HEK293 (cell line): ENCODE measurements around the gene ANTXR1.

Experiments
- ZNF133 ChIP-seq: fragments of 450-650 bp; formaldehyde crosslinking; IDR thresholded peaks from 2 replicates; pipeline ENCODE4 v1.5.1; 2016; ENCODE audit warnings: missing biosample characterization, missing genetic modification characterization
- ZNF670 ChIP-seq: fragments of 450-650 bp; formaldehyde crosslinking; IDR thresholded peaks from 2 replicates; pipeline ENCODE4 v1.5.1; 2016; ENCODE audit warnings: missing biosample characterization, missing genetic modification characterization, low read depth
- TF ChIP-seq, protein P1 (sequence below): fragments of 450-650 bp; formaldehyde crosslinking; IDR thresholded peaks from 2 replicates; pipeline ENCODE4 v1.5.1; 2016; ENCODE audit warnings: missing biosample characterization, missing genetic modification characterization

DNA sequence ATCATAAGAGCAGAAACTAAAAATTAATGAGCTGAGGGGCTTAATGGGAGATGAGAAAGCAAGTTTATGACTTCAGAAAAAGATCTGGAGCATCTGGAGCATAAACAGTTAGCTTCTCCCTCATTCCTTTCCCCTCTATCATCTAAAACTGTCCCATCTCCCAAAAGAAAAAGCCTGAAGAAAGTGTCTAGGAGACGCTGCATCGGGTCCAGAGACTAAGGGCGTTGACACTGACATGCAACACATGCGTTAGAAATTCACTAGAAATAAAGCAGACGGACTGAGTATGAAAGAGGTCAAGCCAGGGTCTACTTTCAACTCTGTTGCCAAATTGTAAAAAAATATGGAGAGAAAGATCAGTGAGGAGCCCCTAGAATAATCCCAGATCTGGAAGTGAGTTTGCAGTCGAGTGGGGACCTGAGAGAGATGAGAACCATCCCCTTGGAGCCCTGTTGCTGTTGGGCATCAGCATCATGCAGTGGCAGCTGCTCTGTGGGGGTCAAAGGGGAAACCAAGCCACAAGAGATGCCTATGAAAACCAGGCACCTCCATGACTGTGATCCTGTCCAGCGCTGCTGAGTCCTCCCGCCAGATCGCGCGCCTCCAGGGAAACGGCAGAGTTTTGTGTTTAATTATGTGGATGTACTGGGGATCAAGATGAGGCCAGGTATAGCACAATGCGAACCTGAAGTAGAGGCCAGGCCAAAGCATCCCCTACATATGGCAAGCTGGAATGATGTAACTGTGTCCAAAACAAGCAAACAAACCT, 13.9 kb downstream of the ANTXR1 start:
- TF ChIP-seq ZNF133 (tag by site-specific recombination) (no peak), ZNF670 (tag by site-specific recombination) (no peak)
- TF ChIP-seq, protein P1, sequence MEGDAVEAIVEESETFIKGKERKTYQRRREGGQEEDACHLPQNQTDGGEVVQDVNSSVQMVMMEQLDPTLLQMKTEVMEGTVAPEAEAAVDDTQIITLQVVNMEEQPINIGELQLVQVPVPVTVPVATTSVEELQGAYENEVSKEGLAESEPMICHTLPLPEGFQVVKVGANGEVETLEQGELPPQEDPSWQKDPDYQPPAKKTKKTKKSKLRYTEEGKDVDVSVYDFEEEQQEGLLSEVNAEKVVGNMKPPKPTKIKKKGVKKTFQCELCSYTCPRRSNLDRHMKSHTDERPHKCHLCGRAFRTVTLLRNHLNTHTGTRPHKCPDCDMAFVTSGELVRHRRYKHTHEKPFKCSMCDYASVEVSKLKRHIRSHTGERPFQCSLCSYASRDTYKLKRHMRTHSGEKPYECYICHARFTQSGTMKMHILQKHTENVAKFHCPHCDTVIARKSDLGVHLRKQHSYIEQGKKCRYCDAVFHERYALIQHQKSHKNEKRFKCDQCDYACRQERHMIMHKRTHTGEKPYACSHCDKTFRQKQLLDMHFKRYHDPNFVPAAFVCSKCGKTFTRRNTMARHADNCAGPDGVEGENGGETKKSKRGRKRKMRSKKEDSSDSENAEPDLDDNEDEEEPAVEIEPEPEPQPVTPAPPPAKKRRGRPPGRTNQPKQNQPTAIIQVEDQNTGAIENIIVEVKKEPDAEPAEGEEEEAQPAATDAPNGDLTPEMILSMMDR (tag by site-specific recombination) = no peak
